HEK293T (cell line): Measurements from ENCODE around the gene ARVCF.

ENCODE experiments used
- BHLHE40 ChIP-seq: fragments of 450-650 bp; IDR thresholded peaks from 2 replicates; pipeline ENCODE4 v1.6.1; 2016; ENCODE audit warnings: mild to moderate bottlenecking, moderate library complexity, borderline replicate concordance
- CTBP1 ChIP-seq: fragments of 450-650 bp; IDR thresholded peaks from 2 replicates; pipeline ENCODE4 v1.6.1; 2016; ENCODE audit warnings: borderline replicate concordance
- FOXA1 ChIP-seq: fragments of 450-650 bp; IDR thresholded peaks from 2 replicates; pipeline ENCODE4 v1.6.1; 2016; ENCODE audit warnings: mild to moderate bottlenecking
- FOXM1 ChIP-seq: fragments of 450-650 bp; IDR thresholded peaks from 2 replicates; pipeline ENCODE4 v1.6.1; 2017; ENCODE audit warnings: mild to moderate bottlenecking, borderline replicate concordance
- SUZ12 ChIP-seq: fragments of 450-650 bp; IDR thresholded peaks from 2 replicates; pipeline ENCODE4 v1.6.1; 2016; ENCODE audit warnings: mild to moderate bottlenecking
- TARDBP ChIP-seq: fragments of 450-650 bp; IDR thresholded peaks from 2 replicates; pipeline ENCODE4 v1.6.1; 2016
- ZNF384 ChIP-seq: fragments of 450-650 bp; IDR thresholded peaks from 2 replicates; pipeline ENCODE4 v1.6.1; 2016

- no peak for TF ChIP-seq FOXA1
- TF ChIP-seq ZNF384, result no peak
- no peak for TF ChIP-seq BHLHE40
- TF ChIP-seq TARDBP, result no peak
- TF ChIP-seq CTBP1, result no peak
- no peak for TF ChIP-seq FOXM1
- TF ChIP-seq SUZ12, result no peak
Measured at GRCh38 chr22:20065896-20066616, 49.4 kb upstream of the ARVCF start.
